Stomach smooth muscle (tissue), 2 donors: ENCODE results near the gene PTGR3.
A peak's percentile ranks its signal among the peaks of the same experiment; 100 is the strongest.
"Not testable (repeated sequence)": the region's sequence is repeated elsewhere in the genome, so short reads cannot be mapped to it uniquely, and the experiment has no call there.

Experiments used
- H3K27ac ChIP-seq: one replicate; pipeline ENCODE4 v1.7.0; 2013; ENCODE audit warnings: mild to moderate bottlenecking, low read length, inconsistent platforms
- H3K27me3 ChIP-seq, 2 donors: one replicate each; pipeline ENCODE4 v1.7.0; 2013; ENCODE audit warnings: low read length in 2 of 2; ENCODE audit not compliant: insufficient read depth in 2 of 2, control insufficient read depth in 1 of 2
- H3K36me3 ChIP-seq, 2 donors: one replicate each; pipeline ENCODE4 v1.7.0; 2013; ENCODE audit warnings: low read length in 2 of 2; ENCODE audit not compliant: control insufficient read depth in 2 of 2, insufficient read depth in 2 of 2
- H3K4me1 ChIP-seq: one replicate; pipeline ENCODE4 v1.7.0; 2013; ENCODE audit warnings: low read length; ENCODE audit not compliant: control insufficient read depth, insufficient read depth
- H3K4me3 ChIP-seq, 2 donors: one replicate each; pipeline ENCODE4 v1.7.0; 2013; ENCODE audit warnings: low read length in 2 of 2
- H3K9ac ChIP-seq, 2 donors: one replicate each; pipeline ENCODE4 v1.7.0; 2013; ENCODE audit warnings: low read length in 2 of 2, mild to moderate bottlenecking in 1 of 2
- H3K9me3 ChIP-seq, 2 donors: one replicate each; pipeline ENCODE4 v1.7.0; 2013; ENCODE audit warnings: low read length in 2 of 2; ENCODE audit not compliant: control insufficient read depth in 2 of 2
- donor health status: healthy.
- donor health status: Pancreatic carcinoma.

PTGR3 gene

GRCh38 chr18:75200605-75201280 is 8.2 kb downstream of the PTGR3 start:
- no peaks in the 10 kb centered on the region for H3K27me3 ChIP-seq
- H3K9me3 ChIP-seq, result no peaks in the 10 kb centered on the region
- H3K4me3 ChIP-seq, result peak overlapping the region in 1 of 2 donors; percentile 16
- H3K36me3 ChIP-seq, result peaks cover 0 to 12% of the 10 kb centered on the region in 2 donors
- peaks cover 28% of the 10 kb centered on the region for H3K4me1 ChIP-seq
- H3K9ac ChIP-seq, result peak overlapping the region in 1 of 2 donors; percentile 11
- H3K27ac ChIP-seq, result peak overlapping the region; percentile 72

GRCh38 chr18:75200071-75200470 is 8.9 kb downstream of the PTGR3 start:
- H3K27me3 ChIP-seq, result no peaks in the 10 kb centered on the region
- H3K27ac ChIP-seq, result peak overlapping the region; percentile 72
- H3K9me3 ChIP-seq, result no peaks in the 10 kb centered on the region
- H3K4me3 ChIP-seq, result peak overlapping the region in 1 of 2 donors; percentile 16
- H3K4me1 ChIP-seq, result peaks cover 28% of the 10 kb centered on the region
- peaks cover 0 to 12% of the 10 kb centered on the region in 2 donors for H3K36me3 ChIP-seq
- H3K9ac ChIP-seq, result no peak overlapping the region

GRCh38 chr18:75199327-75199726 is 9.6 kb downstream of the PTGR3 start:
- H3K9me3 ChIP-seq, result no peaks in the 10 kb centered on the region
- no peaks in the 10 kb centered on the region for H3K27me3 ChIP-seq
- H3K36me3 ChIP-seq, result peaks cover 0 to 12% of the 10 kb centered on the region in 2 donors
- no peak overlapping the region for H3K4me3 ChIP-seq
- H3K27ac ChIP-seq, result peak overlapping the region; percentile 72
- H3K9ac ChIP-seq, result no peak overlapping the region
- H3K4me1 ChIP-seq, result peaks cover 21% of the 10 kb centered on the region

- H3K9me3 ChIP-seq, result no peaks in the 10 kb centered on the region
- H3K9ac ChIP-seq, result no peak overlapping the region
- peaks cover 0 to 12% of the 10 kb centered on the region in 2 donors for H3K36me3 ChIP-seq
- H3K4me1 ChIP-seq, result peaks cover 15% of the 10 kb centered on the region
- peak overlapping the region; percentile 46 for H3K27ac ChIP-seq
- no peak overlapping the region for H3K4me3 ChIP-seq
- H3K27me3 ChIP-seq, result no peaks in the 10 kb centered on the region
Measured at GRCh38 chr18:75198036-75198435, 10.9 kb downstream of the PTGR3 start.

DNA sequence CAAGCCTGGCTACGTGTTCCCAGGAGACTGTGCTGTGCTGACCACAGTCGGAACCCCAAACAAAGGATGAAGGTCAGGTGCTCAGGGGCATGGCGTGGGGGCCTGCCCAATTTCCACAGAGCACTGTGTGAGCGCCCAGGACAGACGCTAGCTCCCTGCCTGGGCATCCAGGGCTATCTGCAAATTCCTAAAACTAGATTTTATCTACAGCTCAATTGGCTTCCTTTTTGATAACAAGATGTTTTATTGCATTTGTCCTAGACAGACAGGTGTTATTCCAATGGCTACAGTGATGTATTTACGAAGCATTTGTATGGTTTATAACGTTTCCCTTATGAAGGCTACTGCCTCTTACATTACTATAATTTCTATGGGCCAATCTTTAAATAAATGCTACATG is 16.0 kb downstream of the PTGR3 start:
- no peaks in the 10 kb centered on the region for H3K4me1 ChIP-seq
- H3K9ac ChIP-seq, result no peak overlapping the region
- H3K36me3 ChIP-seq, result no peaks in the 10 kb centered on the region
- H3K4me3 ChIP-seq, result no peak overlapping the region
- no peaks in the 10 kb centered on the region for H3K9me3 ChIP-seq
- H3K27ac ChIP-seq, result no peak overlapping the region
- H3K27me3 ChIP-seq, result no peaks in the 10 kb centered on the region

- no peaks in the 10 kb centered on the region for H3K27me3 ChIP-seq
Measured at GRCh38 chr18:75189696-75190095, 19.2 kb downstream of the PTGR3 start.

GRCh38 chr18:75187702-75188101 is 21.2 kb downstream of the PTGR3 start:
- H3K4me3 ChIP-seq, H3K27me3 ChIP-seq, H3K27ac ChIP-seq, H3K9ac ChIP-seq, H3K4me1 ChIP-seq, H3K36me3 ChIP-seq, H3K9me3 ChIP-seq: not testable (repeated sequence)

More at GRCh38 chr18:75189696-75190095, 19.2 kb downstream of the PTGR3 start:
- Histone ChIP-seq H3K4me1 (no peaks in the 10 kb centered on the region), H3K9me3 (no peaks in the 10 kb centered on the region), H3K27ac (no peak overlapping the region), H3K4me3 (no peak overlapping the region), H3K36me3 (no peaks in the 10 kb centered on the region), H3K9ac (no peak overlapping the region)

DNA sequence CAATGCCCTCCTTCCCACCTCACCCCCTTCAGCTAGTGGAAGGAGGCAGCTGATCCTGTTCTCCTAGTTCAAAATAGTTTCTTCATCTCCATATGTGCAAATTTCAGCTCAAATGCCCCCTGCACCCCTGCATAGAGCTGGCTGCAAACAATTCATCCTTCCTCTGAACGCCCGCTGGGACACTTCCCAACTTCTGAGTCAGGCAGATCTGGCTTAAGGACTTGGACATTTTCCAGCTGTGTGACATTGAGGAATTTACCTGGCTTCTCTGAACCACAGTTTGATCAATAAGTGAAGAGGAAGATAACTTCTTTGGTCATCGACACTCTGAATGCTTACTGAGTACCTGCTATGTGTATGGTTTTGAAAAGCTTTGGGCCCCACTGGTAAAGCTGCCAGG is 23.5 kb downstream of the PTGR3 start:
- no peak overlapping the region for H3K27ac ChIP-seq
- no peak overlapping the region for H3K4me3 ChIP-seq
- no peaks in the 10 kb centered on the region for H3K27me3 ChIP-seq
- H3K9ac ChIP-seq, result no peak overlapping the region
- no peaks in the 10 kb centered on the region for H3K36me3 ChIP-seq
- H3K4me1 ChIP-seq, result no peaks in the 10 kb centered on the region
- no peaks in the 10 kb centered on the region for H3K9me3 ChIP-seq

DNA sequence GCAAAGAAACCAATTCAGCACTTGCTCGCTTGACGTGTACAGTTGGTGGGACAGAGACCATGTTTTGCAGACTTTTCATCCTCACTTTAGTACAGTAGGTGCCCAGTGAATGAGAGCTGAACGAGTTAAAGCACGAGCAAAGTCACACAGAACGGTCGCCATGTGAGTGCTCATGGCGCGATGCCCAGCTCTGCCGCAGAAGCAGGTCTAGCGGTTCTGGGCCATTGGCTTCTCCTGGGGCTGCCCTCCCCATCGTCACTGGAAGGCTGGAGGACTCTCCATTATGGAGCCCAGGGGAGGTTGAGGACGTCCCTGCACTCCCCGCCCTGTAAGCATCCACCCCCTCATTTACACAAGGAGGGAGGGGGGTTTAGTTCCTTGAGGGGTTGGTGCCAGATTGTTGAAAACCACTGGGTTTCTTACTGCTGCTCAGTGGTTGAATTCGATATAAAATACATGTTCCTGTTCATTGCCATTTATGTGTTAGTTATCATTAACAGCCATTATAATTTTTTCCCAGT is 24.9 kb downstream of the PTGR3 start:
- Histone ChIP-seq H3K9me3 (no peaks in the 10 kb centered on the region), H3K4me1 (no peaks in the 10 kb centered on the region), H3K27me3 (no peaks in the 10 kb centered on the region), H3K36me3 (no peaks in the 10 kb centered on the region), H3K9ac (no peak overlapping the region), H3K27ac (no peak overlapping the region), H3K4me3 (no peak overlapping the region)

GRCh38 chr18:75183524-75183923 is 25.4 kb downstream of the PTGR3 start:
- H3K27ac ChIP-seq, result no peak overlapping the region
- no peaks in the 10 kb centered on the region for H3K36me3 ChIP-seq
- H3K4me3 ChIP-seq, result no peak overlapping the region
- no peaks in the 10 kb centered on the region for H3K9me3 ChIP-seq
- no peaks in the 10 kb centered on the region for H3K4me1 ChIP-seq
- no peaks in the 10 kb centered on the region for H3K27me3 ChIP-seq
- H3K9ac ChIP-seq, result no peak overlapping the region

DNA sequence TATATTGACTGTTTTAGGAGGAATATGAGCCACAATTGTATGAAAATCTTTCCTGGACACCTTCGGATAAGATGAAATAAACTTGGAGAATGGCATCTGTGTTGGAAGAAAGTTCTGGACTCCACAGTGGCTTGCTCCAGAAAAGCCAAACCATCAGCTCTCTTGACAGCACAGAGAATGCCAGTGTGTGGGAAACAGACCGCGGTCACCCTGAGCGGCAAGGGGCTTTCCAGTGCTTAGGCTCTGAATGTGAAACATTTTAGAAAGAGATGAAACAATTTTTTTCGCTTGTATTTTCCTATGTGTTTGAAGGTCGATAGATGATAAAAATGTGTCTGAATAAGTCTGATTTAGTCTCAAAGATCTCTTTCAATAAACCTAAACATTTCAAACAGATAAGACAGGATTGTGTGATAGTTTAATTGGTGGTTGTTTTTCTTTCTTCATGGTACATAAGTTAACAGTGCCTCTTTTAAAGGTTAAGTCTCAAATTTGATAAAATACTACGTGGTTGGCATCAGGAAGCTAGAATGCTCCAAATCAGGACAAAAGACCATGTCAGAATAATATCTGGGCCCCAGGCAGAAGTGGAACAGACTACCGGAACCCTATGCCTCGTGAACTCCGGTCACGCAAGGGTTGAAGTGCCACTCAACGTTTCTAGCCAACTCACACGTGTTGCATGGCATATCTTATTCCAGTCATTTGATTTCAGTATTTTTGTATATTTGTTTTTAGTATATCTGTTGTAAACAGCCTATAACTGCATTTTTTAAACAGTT is 28.9 kb downstream of the PTGR3 start:
- Histone ChIP-seq H3K36me3 (no peaks in the 10 kb centered on the region), H3K27ac (no peak overlapping the region), H3K4me3 (no peak overlapping the region), H3K4me1 (no peaks in the 10 kb centered on the region), H3K9ac (no peak overlapping the region), H3K9me3 (no peaks in the 10 kb centered on the region), H3K27me3 (no peaks in the 10 kb centered on the region)
